Endothelial cell of umbilical vein (primary cell): Measurements from ENCODE around the gene KATNAL1.

ENCODE experiments used
- CTCF ChIP-seq, 2 donors: IDR thresholded peaks; 1 replicate in 1 of 2; 2 replicates in 1 of 2; pipeline ENCODE4 v1.5.1; 2011; ENCODE audit warnings: low read length in 2 of 2, mild to moderate bottlenecking in 2 of 2, moderate library complexity in 2 of 2, control low read depth in 1 of 2, inconsistent platforms in 1 of 2, low read depth in 1 of 2; ENCODE audit not compliant: insufficient read depth in 1 of 2; ENCODE audit errors: extremely low read depth in 1 of 2
- EZH2 ChIP-seq: IDR thresholded peaks from 2 replicates; pipeline ENCODE4 v1.6.1; 2012; ENCODE audit warnings: borderline replicate concordance, low read depth, mild to moderate bottlenecking, moderate library complexity, low read length, inconsistent platforms; ENCODE audit not compliant: severe bottlenecking
- GATA2 ChIP-seq: IDR thresholded peaks from 2 replicates; pipeline ENCODE4 v1.7.0; 2011; ENCODE audit warnings: low read depth, mild to moderate bottlenecking, moderate library complexity, mixed read lengths, low read length; ENCODE audit not compliant: insufficient read length, insufficient read depth
- JUN ChIP-seq: IDR thresholded peaks from 2 replicates; pipeline ENCODE4 v1.6.1; 2011; ENCODE audit warnings: borderline replicate concordance, low read depth; ENCODE audit not compliant: insufficient read length, insufficient read depth
- POLR2A ChIP-seq: IDR thresholded peaks from 2 replicates; pipeline ENCODE4 v1.6.1; 2012; ENCODE audit warnings: low read depth, mild to moderate bottlenecking, control low read depth, low read length
- POLR2AphosphoS5 ChIP-seq: IDR thresholded peaks from 2 replicates; pipeline ENCODE4 v1.6.1; 2012; ENCODE audit warnings: low read depth, mild to moderate bottlenecking, control low read depth, low read length, moderate library complexity; ENCODE audit not compliant: insufficient read depth
- TF ChIP-seq, protein P1 (sequence below): IDR thresholded peaks from 2 replicates; pipeline ENCODE4 v1.6.1; 2011; ENCODE audit not compliant: insufficient read depth, insufficient read length

DNA sequence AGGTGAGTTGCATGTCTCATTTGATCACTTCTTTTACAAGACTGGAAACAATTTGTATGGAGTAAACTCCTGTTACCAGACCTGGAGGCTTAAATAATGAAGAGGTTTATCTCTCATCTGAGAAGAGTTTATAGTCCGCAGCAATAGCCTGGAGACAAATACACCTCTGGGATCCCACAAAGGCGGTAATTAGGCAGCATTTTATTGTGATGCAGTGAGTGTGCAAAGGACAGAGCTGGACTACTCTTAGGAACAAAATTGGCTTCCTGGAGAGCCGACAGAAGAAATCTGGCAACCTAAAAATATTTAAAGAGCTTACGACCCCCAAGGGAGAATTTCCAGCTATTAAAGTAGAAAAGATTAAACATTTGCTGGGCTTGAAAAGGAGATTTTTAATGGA is 11.8 kb upstream of the KATNAL1 start:
- no peak for TF ChIP-seq CTCF (IDR thresholded peaks at IDR 0.05; ENCODE audit: extremely low read depth in 1 of 2, insufficient read depth in 1 of 2, low read depth in 1 of 2, low read length in 2 of 2)
- no peak for TF ChIP-seq JUN
- TF ChIP-seq POLR2AphosphoS5, result no peak
- TF ChIP-seq EZH2, result no peak
- no peak for TF ChIP-seq POLR2A
- no peak for TF ChIP-seq GATA2
- TF ChIP-seq, protein P1, sequence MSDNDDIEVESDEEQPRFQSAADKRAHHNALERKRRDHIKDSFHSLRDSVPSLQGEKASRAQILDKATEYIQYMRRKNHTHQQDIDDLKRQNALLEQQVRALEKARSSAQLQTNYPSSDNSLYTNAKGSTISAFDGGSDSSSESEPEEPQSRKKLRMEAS, result no peak
